Measurements from ENCODE around the gene PTPRH.

PTPRH gene

GRCh38 chr19:55208880-55209692 is at the start of gene PTPRH:
PTPRH (minus strand) TSS chr19:55209501; CDS start chr19:55209433, 68 bp downstream.
- no peak for DNase-seq

GRCh38 chr19:55258476-55258827 is 49.2 kb upstream of the PTPRH start:
- no peak for DNase-seq

GRCh38 chr19:55257461-55258420 is 48.4 kb upstream of the PTPRH start:
- DNase-seq = no peak

GRCh38 chr19:55256562-55257460 is 47.5 kb upstream of the PTPRH start:
- no peak for DNase-seq

- DNase-seq = no peak
Observed at GRCh38 chr19:55255618-55256423, 46.5 kb upstream of the PTPRH start.

GRCh38 chr19:55254625-55254977 is 45.3 kb upstream of the PTPRH start:
- DNase-seq = no peak

- DNase-seq = no peak
Observed at GRCh38 chr19:55253842-55254624, 44.7 kb upstream of the PTPRH start.

- no peak for DNase-seq
Observed at GRCh38 chr19:55252760-55253663, 43.7 kb upstream of the PTPRH start.

GRCh38 chr19:55251341-55252081 is 42.2 kb upstream of the PTPRH start:
- DNase-seq = no peak

- no peak for DNase-seq
Observed at GRCh38 chr19:55250262-55251036, 41.1 kb upstream of the PTPRH start.

- DNase-seq = no peak
Observed at GRCh38 chr19:55249841-55250240, 40.5 kb upstream of the PTPRH start.

- no peak for DNase-seq
Observed at GRCh38 chr19:55248704-55249103, 39.4 kb upstream of the PTPRH start.

- DNase-seq = no peak
Observed at GRCh38 chr19:55248166-55248675, 38.9 kb upstream of the PTPRH start.

- DNase-seq = no peak
Observed at GRCh38 chr19:55247621-55248099, 38.4 kb upstream of the PTPRH start.

GRCh38 chr19:55246462-55247451 is 37.5 kb upstream of the PTPRH start:
- DNase-seq = no peak

- no peak for DNase-seq
Observed at GRCh38 chr19:55245236-55245904, 36.1 kb upstream of the PTPRH start.

Data from NCI-H446 treated with DMSO at 0.1 percent for 48 hours (cell line).